Measurements from ENCODE around the gene SYNGR2. TPM values are rescaled to one million over a fixed set of nuclear protein-coding genes. Genes with fewer than 3 reads are reported as not detected.
A peak's percentile ranks its signal among the peaks of the same experiment; 100 is the strongest.

Gene SYNGR2
- total and polyA plus RNA-seq, 9 of the 15 experiments (the other 6 are each of a cell fraction or from before 2014, with no cell fraction given): 1.4 to 173 (median 87.8) TPM

DNA sequence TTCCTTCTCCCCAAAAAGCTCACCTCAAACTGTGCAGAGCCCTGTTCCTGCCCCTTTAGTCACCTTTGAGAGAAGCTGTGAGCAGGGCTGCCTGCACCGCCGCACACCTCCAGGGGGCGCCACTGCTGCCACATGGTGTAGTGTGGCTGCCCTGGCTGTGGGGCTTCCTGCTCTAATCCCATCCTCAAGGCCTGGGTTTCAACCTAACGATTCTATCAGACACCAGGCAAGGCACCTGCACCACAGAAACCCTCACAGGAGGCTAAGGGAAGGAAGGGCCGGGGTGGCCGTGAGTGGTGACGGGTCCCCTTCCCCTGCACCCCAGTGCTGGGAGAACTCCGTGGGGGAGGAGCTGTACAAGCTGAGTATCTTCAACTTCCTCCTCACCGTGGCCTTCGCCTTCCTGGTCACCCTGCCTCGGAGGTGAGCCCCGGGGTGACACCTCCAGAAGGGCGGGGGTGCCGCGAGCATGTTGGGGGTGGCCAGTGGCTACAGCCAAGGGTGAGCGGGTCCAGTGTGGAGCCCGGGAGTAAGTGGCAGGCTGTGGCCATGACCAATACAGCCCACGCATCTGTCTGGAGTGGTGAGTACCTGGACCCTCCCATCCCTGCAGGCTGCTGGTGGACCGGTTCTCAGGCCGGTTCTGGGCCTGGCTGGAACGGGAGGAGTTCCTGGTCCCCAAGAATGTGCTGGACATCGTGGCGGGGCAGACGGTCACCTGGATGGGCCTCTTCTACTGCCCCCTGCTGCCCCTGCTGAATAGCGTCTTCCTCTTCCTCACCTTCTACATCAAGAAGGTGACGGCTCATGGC is 30.8 kb upstream of the SYNGR2 start (continued):
- peak in 1 of 2 experiments; percentile 38; a peak in 1 of 4 replicates for TF ChIP-seq HDAC1 (IDR thresholded peaks at IDR 0.05)

DNA sequence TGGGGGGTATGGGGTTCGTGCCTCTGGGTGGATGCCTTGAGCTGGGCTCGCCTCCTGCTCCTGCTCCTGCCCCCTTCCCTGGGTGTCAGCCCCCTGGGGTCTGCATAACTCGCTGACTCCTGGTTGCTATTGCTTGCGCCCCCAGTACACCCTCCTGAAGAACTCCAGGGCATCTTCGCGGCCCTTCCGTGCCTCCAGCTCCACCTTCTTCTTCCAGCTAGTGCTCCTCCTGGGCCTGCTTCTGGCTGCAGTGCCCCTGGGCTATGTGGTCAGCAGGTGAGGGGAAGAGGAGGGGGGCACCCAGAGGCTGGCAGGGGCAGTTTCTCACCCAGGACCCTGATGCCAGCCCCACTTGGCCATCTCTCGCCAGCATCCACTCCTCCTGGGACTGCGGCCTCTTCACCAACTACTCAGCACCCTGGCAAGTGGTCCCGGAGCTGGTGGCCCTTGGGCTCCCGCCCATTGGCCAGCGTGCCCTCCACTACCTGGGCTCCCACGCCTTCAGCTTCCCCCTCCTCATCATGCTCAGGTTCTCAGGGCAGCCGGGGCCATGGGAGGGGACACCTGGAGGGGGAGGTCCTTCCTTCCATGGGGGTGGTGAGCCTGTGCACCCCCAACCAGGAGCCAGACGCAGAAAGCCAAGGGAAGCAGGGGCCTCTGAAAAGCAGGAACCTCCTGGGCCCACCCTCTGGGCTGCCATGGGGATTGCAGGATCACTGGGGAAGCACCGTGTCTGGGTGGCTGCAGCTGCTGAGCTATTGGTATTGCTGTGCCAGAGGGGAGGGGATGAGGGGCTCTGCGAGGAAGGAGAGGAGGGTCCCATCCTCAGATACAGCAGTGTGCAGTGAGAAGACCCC is 29.9 kb upstream of the SYNGR2 start:
- Histone ChIP-seq H4K20me1 (replicated peaks; ENCODE audit: control insufficient read depth, insufficient read depth, low read length) (no peaks in the 10 kb centered on the region), H3K4me1 (replicated peaks in 1 of 2; ENCODE audit: control insufficient read depth in 2 of 2, insufficient read depth in 2 of 2, low read length in 2 of 2) (peaks cover 68 to 99% of the 10 kb centered on the region in 2 experiments), H3K79me2 (ENCODE audit: control insufficient read depth, insufficient read depth, low read length) (peaks cover 12% of the 10 kb centered on the region; the same call in 2 of the 3 replicates), H3K27ac (ENCODE audit: extremely low read depth, low read depth, low read length) (peak overlapping the region; percentile 54), H3K4me2 (ENCODE audit: insufficient read depth, low read length) (peak overlapping the region; percentile 62), H3K4me3 (no peak overlapping the region), H3K9ac (ENCODE audit: insufficient read depth in 1 of 2, low read depth in 2 of 2, low read length in 2 of 2) (peak overlapping the region; percentile 33 to 90; a peak in 3 of 4 replicates), H3K9me1 (ENCODE audit: control insufficient read depth, insufficient read depth, low read length) (no peaks in the 10 kb centered on the region), H3K9me3 (replicated peaks; ENCODE audit: control insufficient read depth, insufficient read depth, low read depth, low read length) (no peaks in the 10 kb centered on the region), H3K36me3 (ENCODE audit: control insufficient read depth, insufficient read depth, low read length) (no peaks in the 10 kb centered on the region), H3K27me3 (ENCODE audit: control insufficient read depth in 2 of 2, insufficient read depth in 2 of 2, low read length in 2 of 2) (no peaks in the 10 kb centered on the region), H2AFZ (ENCODE audit: low read depth, low read length) (peak overlapping the region; percentile 97)
- FAIRE-seq (no peak), DNase-seq (ENCODE audit: extremely low read depth in 1 of 4, low spot score in 3 of 4) (no peak), ATAC-seq (no peak)
- in situ Hi-C loops (cut with MboI): no loop called here
- BruUV-seq (replicated peaks): no TSS peak
- 63% methylated on average over 13 of the region's 17 CpGs for WGBS (ENCODE audit: insufficient coverage, low coverage, missing lambda C conversion rate)
- ChIA-PET POLR2A (interaction anchor here (0.7 to 1.8 kb wide), 3 partner anchors 31 to 40 kb away, joined by 3 to 8 read pairs (median 3); no protein-coding TSS in a partner anchor), CTCF (ENCODE audit: low intra/inter-chr PET ratio) (interaction anchor here (1.2 kb wide), 1 partner anchor 119 kb away, joined by 3 read pairs; no protein-coding TSS in a partner anchor)
- intact Hi-C loops (cut with micrococcal nuclease): loop anchor here (5.0 kb wide), 1 partner anchor 49 kb away; the partner anchor contains the start of genes AFMID and TK1
- TF ChIP-seq, protein P1, sequence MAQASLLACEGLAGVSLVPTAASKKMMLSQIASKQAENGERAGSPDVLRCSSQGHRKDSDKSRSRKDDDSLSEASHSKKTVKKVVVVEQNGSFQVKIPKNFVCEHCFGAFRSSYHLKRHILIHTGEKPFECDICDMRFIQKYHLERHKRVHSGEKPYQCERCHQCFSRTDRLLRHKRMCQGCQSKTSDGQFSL (CRISPR knock-in tag; IDR thresholded peaks at IDR 0.05): peak; percentile 32; the same call in 1 of the 2 replicates
- TF ChIP-seq, protein P1 (tag; IDR thresholded peaks at IDR 0.05): no peak
- TF ChIP-seq, protein P2, sequence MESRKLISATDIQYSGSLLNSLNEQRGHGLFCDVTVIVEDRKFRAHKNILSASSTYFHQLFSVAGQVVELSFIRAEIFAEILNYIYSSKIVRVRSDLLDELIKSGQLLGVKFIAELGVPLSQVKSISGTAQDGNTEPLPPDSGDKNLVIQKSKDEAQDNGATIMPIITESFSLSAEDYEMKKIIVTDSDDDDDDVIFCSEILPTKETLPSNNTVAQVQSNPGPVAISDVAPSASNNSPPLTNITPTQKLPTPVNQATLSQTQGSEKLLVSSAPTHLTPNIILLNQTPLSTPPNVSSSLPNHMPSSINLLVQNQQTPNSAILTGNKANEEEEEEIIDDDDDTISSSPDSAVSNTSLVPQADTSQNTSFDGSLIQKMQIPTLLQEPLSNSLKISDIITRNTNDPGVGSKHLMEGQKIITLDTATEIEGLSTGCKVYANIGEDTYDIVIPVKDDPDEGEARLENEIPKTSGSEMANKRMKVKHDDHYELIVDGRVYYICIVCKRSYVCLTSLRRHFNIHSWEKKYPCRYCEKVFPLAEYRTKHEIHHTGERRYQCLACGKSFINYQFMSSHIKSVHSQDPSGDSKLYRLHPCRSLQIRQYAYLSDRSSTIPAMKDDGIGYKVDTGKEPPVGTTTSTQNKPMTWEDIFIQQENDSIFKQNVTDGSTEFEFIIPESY (CRISPR knock-in tag; IDR thresholded peaks at IDR 0.05): peak; percentile 53; the same call in 1 of the 2 replicates
- TF ChIP-seq PHF21A (IDR thresholded peaks at IDR 0.05; ENCODE audit: borderline replicate concordance, low read depth) (0 out of 2 replicates have a peak, but pooled peaks have one; percentile 0), TEAD4 (IDR thresholded peaks at IDR 0.05; ENCODE audit: low read length) (no peak), TEAD4 (CRISPR knock-in tag; IDR thresholded peaks at IDR 0.05; ENCODE audit: borderline replicate concordance) (0 out of 2 replicates have a peak, but pooled peaks have one; percentile 7), SP2 (IDR thresholded peaks at IDR 0.05; ENCODE audit: extremely low read depth, low read depth, low read length, poor library complexity, severe bottlenecking) (no peak)

Measured in K562 (cell line).